HEK293 (cell line): ENCODE results near the gene CORO1C.

ENCODE experiments used
- GFI1B ChIP-seq: fragments of 450-650 bp; formaldehyde crosslinking; IDR thresholded peaks from 2 replicates; pipeline ENCODE4 v1.5.1; 2016; ENCODE audit warnings: missing biosample characterization, missing genetic modification characterization
- MEIS1 ChIP-seq: sonication (generic); formaldehyde crosslinking; IDR thresholded peaks from 2 replicates; pipeline ENCODE4 v1.8.1; 2022; ENCODE audit warnings: missing genetic modification reagents, mild to moderate bottlenecking, borderline replicate concordance
- PRDM1 ChIP-seq: fragments of 450-650 bp; formaldehyde crosslinking; IDR thresholded peaks from 2 replicates; pipeline ENCODE4; 2016; ENCODE audit warnings: missing biosample characterization, missing genetic modification characterization
- SCRT1 ChIP-seq: fragments of 450-650 bp; formaldehyde crosslinking; IDR thresholded peaks from 2 replicates; pipeline ENCODE4 v1.5.1; 2016; ENCODE audit warnings: missing biosample characterization, missing genetic modification characterization, borderline replicate concordance
- ZNF121 ChIP-seq: fragments of 450-650 bp; formaldehyde crosslinking; IDR thresholded peaks from 2 replicates; pipeline ENCODE4 v1.5.1; 2016; ENCODE audit warnings: missing biosample characterization, missing genetic modification characterization
- TF ChIP-seq, protein P1 (sequence below): fragments of 450-650 bp; formaldehyde crosslinking; IDR thresholded peaks from 2 replicates; pipeline ENCODE4 v1.5.1; 2016; ENCODE audit warnings: missing biosample characterization, missing genetic modification characterization
- TF ChIP-seq, protein P2 (sequence below): fragments of 450-650 bp; formaldehyde crosslinking; IDR thresholded peaks from 2 replicates; pipeline ENCODE4 v1.5.1; 2016; ENCODE audit warnings: missing biosample characterization, missing genetic modification characterization

DNA sequence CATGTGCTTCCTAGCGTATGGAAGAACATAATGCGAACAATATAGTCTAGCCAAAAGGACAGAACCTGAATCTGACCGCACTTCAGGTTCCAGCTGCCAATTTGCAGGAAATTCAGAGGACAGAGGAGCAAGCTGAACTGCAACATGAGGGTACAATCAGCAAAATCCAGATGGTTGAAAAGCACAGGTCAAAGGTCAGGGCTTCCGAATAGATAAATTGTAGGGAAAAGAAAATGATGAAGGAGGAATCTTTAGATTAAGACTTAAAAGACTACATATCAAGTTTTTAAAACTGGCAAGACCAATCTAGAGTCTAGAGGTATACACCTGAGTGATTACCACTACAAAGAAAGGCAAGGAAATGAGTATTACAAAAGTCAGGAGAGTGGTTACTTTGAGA is 55.5 kb downstream of the CORO1C start:
- TF ChIP-seq, protein P1, sequence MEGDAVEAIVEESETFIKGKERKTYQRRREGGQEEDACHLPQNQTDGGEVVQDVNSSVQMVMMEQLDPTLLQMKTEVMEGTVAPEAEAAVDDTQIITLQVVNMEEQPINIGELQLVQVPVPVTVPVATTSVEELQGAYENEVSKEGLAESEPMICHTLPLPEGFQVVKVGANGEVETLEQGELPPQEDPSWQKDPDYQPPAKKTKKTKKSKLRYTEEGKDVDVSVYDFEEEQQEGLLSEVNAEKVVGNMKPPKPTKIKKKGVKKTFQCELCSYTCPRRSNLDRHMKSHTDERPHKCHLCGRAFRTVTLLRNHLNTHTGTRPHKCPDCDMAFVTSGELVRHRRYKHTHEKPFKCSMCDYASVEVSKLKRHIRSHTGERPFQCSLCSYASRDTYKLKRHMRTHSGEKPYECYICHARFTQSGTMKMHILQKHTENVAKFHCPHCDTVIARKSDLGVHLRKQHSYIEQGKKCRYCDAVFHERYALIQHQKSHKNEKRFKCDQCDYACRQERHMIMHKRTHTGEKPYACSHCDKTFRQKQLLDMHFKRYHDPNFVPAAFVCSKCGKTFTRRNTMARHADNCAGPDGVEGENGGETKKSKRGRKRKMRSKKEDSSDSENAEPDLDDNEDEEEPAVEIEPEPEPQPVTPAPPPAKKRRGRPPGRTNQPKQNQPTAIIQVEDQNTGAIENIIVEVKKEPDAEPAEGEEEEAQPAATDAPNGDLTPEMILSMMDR (tag by site-specific recombination), result no peak
- TF ChIP-seq PRDM1 (tag by site-specific recombination) (no peak), ZNF121 (no peak), MEIS1 (no peak), SCRT1 (no peak), GFI1B (tag by site-specific recombination) (no peak)
- TF ChIP-seq, protein P2, sequence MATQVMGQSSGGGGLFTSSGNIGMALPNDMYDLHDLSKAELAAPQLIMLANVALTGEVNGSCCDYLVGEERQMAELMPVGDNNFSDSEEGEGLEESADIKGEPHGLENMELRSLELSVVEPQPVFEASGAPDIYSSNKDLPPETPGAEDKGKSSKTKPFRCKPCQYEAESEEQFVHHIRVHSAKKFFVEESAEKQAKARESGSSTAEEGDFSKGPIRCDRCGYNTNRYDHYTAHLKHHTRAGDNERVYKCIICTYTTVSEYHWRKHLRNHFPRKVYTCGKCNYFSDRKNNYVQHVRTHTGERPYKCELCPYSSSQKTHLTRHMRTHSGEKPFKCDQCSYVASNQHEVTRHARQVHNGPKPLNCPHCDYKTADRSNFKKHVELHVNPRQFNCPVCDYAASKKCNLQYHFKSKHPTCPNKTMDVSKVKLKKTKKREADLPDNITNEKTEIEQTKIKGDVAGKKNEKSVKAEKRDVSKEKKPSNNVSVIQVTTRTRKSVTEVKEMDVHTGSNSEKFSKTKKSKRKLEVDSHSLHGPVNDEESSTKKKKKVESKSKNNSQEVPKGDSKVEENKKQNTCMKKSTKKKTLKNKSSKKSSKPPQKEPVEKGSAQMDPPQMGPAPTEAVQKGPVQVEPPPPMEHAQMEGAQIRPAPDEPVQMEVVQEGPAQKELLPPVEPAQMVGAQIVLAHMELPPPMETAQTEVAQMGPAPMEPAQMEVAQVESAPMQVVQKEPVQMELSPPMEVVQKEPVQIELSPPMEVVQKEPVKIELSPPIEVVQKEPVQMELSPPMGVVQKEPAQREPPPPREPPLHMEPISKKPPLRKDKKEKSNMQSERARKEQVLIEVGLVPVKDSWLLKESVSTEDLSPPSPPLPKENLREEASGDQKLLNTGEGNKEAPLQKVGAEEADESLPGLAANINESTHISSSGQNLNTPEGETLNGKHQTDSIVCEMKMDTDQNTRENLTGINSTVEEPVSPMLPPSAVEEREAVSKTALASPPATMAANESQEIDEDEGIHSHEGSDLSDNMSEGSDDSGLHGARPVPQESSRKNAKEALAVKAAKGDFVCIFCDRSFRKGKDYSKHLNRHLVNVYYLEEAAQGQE, result no peak
